ENCODE measurements around the gene FHIP1A.

DNA sequence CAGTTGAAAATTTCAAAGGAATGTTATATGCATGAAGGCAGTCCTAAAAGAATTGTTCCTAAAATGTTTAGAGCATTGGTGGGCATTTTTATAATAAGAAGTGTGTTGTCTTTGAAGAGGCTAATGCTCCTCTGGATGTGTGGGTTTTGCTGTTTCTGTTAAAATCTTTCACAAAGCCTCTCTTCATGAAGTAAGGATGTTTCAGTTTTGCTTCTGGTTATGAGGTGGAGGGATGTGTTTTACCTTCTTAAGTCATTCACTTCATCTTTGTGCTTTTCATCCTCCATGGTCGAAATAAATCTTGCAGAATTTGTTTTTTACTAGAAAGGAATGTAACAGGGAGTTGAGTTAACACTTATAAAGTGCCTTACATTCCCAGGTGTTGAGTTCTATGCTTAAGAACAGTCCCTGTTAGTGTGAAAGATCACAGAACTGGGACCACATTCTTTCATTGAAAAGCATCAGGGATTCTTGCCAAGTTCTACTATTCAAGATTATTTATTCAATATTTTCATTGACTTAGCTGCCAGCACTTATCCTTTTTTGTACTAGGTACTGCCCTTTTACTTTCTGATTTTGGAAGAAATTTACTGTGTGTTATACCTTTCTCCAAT lies 21.1 kb downstream of the FHIP1A start:
- TF ChIP-seq, protein P1, sequence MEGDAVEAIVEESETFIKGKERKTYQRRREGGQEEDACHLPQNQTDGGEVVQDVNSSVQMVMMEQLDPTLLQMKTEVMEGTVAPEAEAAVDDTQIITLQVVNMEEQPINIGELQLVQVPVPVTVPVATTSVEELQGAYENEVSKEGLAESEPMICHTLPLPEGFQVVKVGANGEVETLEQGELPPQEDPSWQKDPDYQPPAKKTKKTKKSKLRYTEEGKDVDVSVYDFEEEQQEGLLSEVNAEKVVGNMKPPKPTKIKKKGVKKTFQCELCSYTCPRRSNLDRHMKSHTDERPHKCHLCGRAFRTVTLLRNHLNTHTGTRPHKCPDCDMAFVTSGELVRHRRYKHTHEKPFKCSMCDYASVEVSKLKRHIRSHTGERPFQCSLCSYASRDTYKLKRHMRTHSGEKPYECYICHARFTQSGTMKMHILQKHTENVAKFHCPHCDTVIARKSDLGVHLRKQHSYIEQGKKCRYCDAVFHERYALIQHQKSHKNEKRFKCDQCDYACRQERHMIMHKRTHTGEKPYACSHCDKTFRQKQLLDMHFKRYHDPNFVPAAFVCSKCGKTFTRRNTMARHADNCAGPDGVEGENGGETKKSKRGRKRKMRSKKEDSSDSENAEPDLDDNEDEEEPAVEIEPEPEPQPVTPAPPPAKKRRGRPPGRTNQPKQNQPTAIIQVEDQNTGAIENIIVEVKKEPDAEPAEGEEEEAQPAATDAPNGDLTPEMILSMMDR (IDR thresholded peaks at IDR 0.05 in 4 of 5, conservative IDR thresholded peaks at IDR 0.05 in 1 of 5) = no peak
- no peak for TF ChIP-seq POLR2A (IDR thresholded peaks at IDR 0.05)

Data from gastrocnemius medialis (tissue), 4 donors.